Liver (tissue), 3 donors: ENCODE results near the gene ZMYND19.

Experiments used
- ATF3 ChIP-seq: IDR thresholded peaks from 2 replicates; pipeline ENCODE4 v1.6.1; 2016; ENCODE audit warnings: antibody characterized with exemption
- GABPA ChIP-seq, 2 donors: IDR thresholded peaks in 1 of 2; conservative IDR thresholded peaks in 1 of 2; 2 replicates each; pipeline ENCODE4 v1.6.1; 2016; ENCODE audit warnings: antibody characterized with exemption in 2 of 2, mild to moderate bottlenecking in 1 of 2, moderate library complexity in 1 of 2
- MAX ChIP-seq: IDR thresholded peaks from 2 replicates; pipeline ENCODE4 v1.6.1; 2016; ENCODE audit warnings: antibody characterized with exemption
- YY1 ChIP-seq: IDR thresholded peaks from 2 replicates; pipeline ENCODE4 v1.6.1; 2016; ENCODE audit warnings: antibody characterized with exemption, mild to moderate bottlenecking
- TF ChIP-seq, protein P1 (sequence below): fragments of 150-350 bp; IDR thresholded peaks from 2 replicates; pipeline ENCODE4 v1.5.1; 2017; ENCODE audit warnings: improper control_type of control experiment, low read depth, low read length; ENCODE audit not compliant: missing input control
- donor health status: healthy.
- donor health status: healthy.

- TF ChIP-seq, protein P1, sequence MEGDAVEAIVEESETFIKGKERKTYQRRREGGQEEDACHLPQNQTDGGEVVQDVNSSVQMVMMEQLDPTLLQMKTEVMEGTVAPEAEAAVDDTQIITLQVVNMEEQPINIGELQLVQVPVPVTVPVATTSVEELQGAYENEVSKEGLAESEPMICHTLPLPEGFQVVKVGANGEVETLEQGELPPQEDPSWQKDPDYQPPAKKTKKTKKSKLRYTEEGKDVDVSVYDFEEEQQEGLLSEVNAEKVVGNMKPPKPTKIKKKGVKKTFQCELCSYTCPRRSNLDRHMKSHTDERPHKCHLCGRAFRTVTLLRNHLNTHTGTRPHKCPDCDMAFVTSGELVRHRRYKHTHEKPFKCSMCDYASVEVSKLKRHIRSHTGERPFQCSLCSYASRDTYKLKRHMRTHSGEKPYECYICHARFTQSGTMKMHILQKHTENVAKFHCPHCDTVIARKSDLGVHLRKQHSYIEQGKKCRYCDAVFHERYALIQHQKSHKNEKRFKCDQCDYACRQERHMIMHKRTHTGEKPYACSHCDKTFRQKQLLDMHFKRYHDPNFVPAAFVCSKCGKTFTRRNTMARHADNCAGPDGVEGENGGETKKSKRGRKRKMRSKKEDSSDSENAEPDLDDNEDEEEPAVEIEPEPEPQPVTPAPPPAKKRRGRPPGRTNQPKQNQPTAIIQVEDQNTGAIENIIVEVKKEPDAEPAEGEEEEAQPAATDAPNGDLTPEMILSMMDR, result no peak
- TF ChIP-seq GABPA (IDR thresholded peaks at IDR 0.05 in 1 of 2, conservative IDR thresholded peaks at IDR 0.05 in 1 of 2) (no peak), ATF3 (no peak), YY1 (no peak), MAX (no peak)
Measured at GRCh38 chr9:137580954-137581322, 9.4 kb downstream of the ZMYND19 start.
